Mucosa of descending colon (tissue), 3 donors: Measurements from ENCODE around the gene UQCRC1. TPM values are rescaled to one million over a fixed set of nuclear protein-coding genes. Genes with fewer than 3 reads are reported as not detected.

Source experiments
- ATAC-seq: fragments of 200-7000 bp; cut with Tn5 transposase; one replicate; pipeline ENCODE4 v1.9.1; 2020; ENCODE audit warnings: mild to moderate bottlenecking, moderate library complexity
- DNase-seq, 3 donors: peaks; one replicate each; pipeline ENCODE4 v3.0.0-alpha.2; 2020
- H3K36me3 ChIP-seq: fragments of 200-600 bp; one replicate; pipeline ENCODE4 v1.8.0; 2021; ENCODE audit warnings: low read depth, mild to moderate bottlenecking
- H3K4me1 ChIP-seq: fragments of 200-600 bp; one replicate; pipeline ENCODE4 v1.8.0; 2021; ENCODE audit warnings: low read depth, mild to moderate bottlenecking
- H3K4me3 ChIP-seq: fragments of 200-600 bp; one replicate; pipeline ENCODE4 v1.8.0; 2021; ENCODE audit warnings: mild to moderate bottlenecking
- H3K9me3 ChIP-seq: fragments of 200-600 bp; one replicate; pipeline ENCODE4 v1.8.0; 2021; ENCODE audit warnings: mild to moderate bottlenecking
- CTCF ChIP-seq: fragments of 200-600 bp; IDR thresholded peaks from one replicate; pipeline ENCODE4 v1.8.0; 2022; ENCODE audit warnings: antibody characterized with exemption, mild to moderate bottlenecking
- intact Hi-C, 2 donors: fragments of 100-400 bp; cut with DNase I in 1 of 2; cut with micrococcal nuclease in 1 of 2; formaldehyde crosslinking; loops; one replicate each; pipeline versions ENCODE4 v1.11.0 to v1.11.1; 2022; cut with DNase I, micrococcal nuclease
- total RNA-seq, 3 donors: library from RNA; stranded (reverse); fragmentation: NEBNext Ultra II Directional in 2 of 3; extraction: Animal tissue kit (Norgen Biotek cat#: 25700) in 2 of 3; gene quantifications; one replicate each; pipeline versions ENCODE4 v1.2.1 to v1.2.4, GENCODE V29; 2021 to 2023
- donor health status: DM: no; HTN: no; CAD: no; lungs with moderate emphysema.
- donor health status: DM: no; HTN: no; CAD: no.
- donor health status: DM: no; HTN: yes; CAD: no.

The UQCRC1 gene
- total RNA-seq, 3 donors from 2014 or later, result 384 to 562 (median 554) TPM

DNA sequence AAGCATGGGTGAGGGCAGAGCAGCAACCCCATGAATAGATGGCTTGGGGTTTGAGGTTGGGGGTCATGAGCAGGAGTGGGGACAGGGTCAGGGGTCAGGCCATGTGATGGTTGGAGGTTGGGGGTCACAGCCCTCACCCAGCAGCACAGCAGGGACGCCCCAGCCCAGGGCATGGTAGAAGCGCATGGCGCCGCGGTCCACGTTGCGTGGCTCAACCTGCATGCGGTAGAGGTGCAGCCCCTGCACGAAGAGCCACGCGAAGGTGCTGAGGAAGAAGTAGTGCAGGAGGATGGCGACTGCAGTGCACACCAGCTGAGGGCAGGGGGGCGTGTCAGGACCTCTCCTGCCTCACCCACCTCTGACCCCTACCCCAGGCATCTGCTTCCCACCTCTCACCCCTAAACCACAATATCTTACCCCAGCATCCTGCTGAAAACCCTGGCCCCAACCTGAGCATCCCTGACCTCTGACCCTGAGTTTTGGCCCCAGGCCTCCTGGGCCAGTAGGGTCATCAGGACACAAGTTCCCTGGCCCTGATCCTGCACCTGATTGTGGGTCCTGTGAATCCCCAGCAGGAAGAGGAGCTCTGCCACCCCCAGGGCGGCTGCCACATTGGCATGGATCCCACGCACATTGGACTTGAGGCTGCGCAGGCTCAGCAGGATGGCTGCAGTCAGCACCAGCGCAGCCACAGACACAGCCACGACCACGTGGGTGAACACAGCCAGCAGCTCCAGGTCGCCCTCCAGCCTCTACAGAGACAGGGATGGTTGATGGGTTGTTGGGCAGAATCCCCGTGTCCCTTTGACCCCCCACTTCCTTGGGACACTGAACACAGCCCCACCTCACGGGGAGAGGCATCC lies 35.7 kb upstream of the UQCRC1 start:
- ATAC-seq (no peak), DNase-seq (no peak)
- Histone ChIP-seq H3K4me3 (no peak overlapping the region), H3K4me1 (no peaks in the 10 kb centered on the region), H3K9me3 (no peaks in the 10 kb centered on the region), H3K36me3 (no peaks in the 10 kb centered on the region)
- TF ChIP-seq CTCF, result no peak
- intact Hi-C loops, result no loop called here

GRCh38 chr3:48642605-48643004 lies 33.2 kb upstream of the UQCRC1 start:
- Histone ChIP-seq H3K4me3 (no peak overlapping the region), H3K9me3 (no peaks in the 10 kb centered on the region), H3K36me3 (no peaks in the 10 kb centered on the region), H3K4me1 (no peaks in the 10 kb centered on the region)
- TF ChIP-seq CTCF, result no peak
- DNase-seq (no peak), ATAC-seq (no peak)
- intact Hi-C loops, result no loop called here

DNA sequence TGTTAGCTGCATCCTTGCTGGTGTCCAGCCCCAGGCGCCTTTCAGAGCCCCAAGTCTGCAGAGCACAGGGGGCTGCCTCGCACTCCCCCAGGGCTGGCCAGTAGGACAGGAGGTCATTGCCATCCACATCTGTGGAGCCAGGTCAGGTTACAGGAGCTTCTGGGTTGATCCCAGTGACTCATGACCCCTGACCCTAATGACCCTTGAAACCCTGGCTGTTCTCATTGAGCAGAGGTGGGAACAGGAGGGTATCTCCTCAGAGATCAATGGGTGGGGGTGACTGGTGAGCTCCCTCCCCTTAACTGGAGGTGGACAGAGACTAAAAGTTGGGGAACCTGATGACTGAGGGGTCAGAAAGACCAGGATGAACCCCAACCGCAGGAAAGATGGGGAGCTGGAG lies 31.9 kb upstream of the UQCRC1 start:
- no peaks in the 10 kb centered on the region for H3K36me3 ChIP-seq
- no peak overlapping the region for H3K4me3 ChIP-seq
- intact Hi-C loops, result no loop called here
- ATAC-seq, result no peak
- no peak for DNase-seq
- peaks cover 3% of the 10 kb centered on the region for H3K4me1 ChIP-seq
- no peak for TF ChIP-seq CTCF
- H3K9me3 ChIP-seq, result no peaks in the 10 kb centered on the region

DNA sequence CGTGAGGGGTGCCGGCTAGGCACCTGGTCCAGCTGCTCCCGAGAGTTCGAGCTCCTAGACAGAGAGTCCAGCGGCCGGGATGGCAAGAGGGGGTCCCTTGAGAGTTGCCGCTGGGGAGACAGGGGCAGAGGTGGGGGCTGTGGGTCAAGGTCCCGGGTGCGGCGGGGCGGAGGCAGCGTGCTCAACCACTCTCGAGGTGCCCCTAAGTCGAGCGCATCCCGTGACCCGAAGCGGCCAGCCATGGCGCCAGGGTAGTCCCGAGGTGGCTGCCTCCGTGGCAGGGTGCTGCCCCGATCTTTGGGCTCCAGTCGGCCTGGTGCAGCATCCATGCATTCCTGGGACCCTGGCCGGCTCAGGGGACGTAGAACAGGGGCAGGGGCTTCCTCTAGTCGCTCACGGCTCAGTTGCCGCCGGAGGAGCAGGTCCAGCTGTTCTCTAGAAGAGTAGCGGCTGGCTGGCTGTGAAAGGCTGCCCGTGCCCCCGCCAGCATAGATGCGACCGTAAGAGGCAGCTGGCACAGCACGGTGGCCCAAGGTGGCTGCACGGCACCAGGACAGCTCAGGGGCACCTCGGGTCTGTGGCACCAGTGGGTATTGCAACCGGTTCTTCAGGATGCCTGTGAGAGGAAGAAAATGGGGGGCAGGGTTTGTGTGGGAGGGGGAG lies 30.6 kb upstream of the UQCRC1 start:
- no peak for DNase-seq
- no peaks in the 10 kb centered on the region for H3K9me3 ChIP-seq

DNA sequence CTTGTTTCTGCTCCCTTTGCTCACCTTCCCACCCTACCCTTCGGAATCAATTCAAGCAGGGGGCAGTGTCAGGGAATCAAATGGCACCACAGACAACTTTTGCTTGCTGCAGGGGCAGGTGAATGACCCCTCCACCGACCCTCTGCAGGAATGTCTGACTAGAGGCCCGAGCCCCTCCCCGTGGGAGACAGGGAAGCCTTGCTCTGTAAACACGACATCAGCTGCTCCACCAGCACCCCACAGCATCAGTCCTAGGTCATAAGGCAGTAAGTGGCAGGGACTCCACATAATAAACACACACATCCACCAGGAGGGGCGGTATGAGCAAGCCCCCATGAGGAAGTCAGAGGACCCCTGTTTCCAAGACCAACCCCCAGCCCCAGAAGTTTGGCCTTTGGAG lies 27.9 kb upstream of the UQCRC1 start:
- TF ChIP-seq CTCF, result no peak
- DNase-seq (no peak), ATAC-seq (no peak)
- intact Hi-C loops, result no loop called here
- no peaks in the 10 kb centered on the region for H3K9me3 ChIP-seq
- no peaks in the 10 kb centered on the region for H3K36me3 ChIP-seq
- peaks cover 19% of the 10 kb centered on the region for H3K4me1 ChIP-seq
- H3K4me3 ChIP-seq, result no peak overlapping the region

More for the DNA sequence above, 30.6 kb upstream of the UQCRC1 start:
- no peak for TF ChIP-seq CTCF
- no peak for ATAC-seq
- Histone ChIP-seq H3K4me3 (no peak overlapping the region), H3K36me3 (no peaks in the 10 kb centered on the region), H3K4me1 (peaks cover 7% of the 10 kb centered on the region)
- intact Hi-C loops, result no loop called here
